ENCODE results near the gene TMEM151B. TPM values are rescaled to one million over a fixed set of nuclear protein-coding genes. Genes with fewer than 3 reads are reported as not detected.
"Not testable (repeated sequence)": the region's sequence is repeated elsewhere in the genome, so short reads cannot be mapped to it uniquely, and the experiment has no call there.

The TMEM151B gene
- total RNA-seq, 2 donors from 2014 or later, result 0.21 to 0.31 TPM

GRCh38 chr6:44310241-44310640 is 40.0 kb downstream of the TMEM151B start:
- intact Hi-C loops (cut with DNase I, micrococcal nuclease), result no loop called here
- ATAC-seq, result no peak

GRCh38 chr6:44311304-44311703 is 41.1 kb downstream of the TMEM151B start:
- no peak for ATAC-seq
- intact Hi-C loops (cut with DNase I, micrococcal nuclease), result no loop called here
- no peak for DNase-seq

More at GRCh38 chr6:44310241-44310640, 40.0 kb downstream of the TMEM151B start:
- DNase-seq, result no peak

GRCh38 chr6:44311767-44312166 is 41.5 kb downstream of the TMEM151B start:
- no peak for DNase-seq
- ATAC-seq, result no peak
- intact Hi-C loops (cut with DNase I, micrococcal nuclease), result no loop called here

- intact Hi-C loops (cut with DNase I, micrococcal nuclease), result no loop called here
- peak; percentile 95 for ATAC-seq
These were observed 42.9 kb downstream of the TMEM151B start, which contains the start of gene AARS2 for GRCh38 chr6:44312901-44313788. Gene AARS2 (minus strand): TSS chr6:44313347. CDS start chr6:44313323, 24 bp downstream.

GRCh38 chr6:44314657-44315056 is 44.4 kb downstream of the TMEM151B start:
- DNase-seq; intact Hi-C loops (cut with DNase I, micrococcal nuclease); ATAC-seq: not testable (repeated sequence)

More at GRCh38 chr6:44312901-44313788, 42.9 kb downstream of the TMEM151B start, which contains the start of gene AARS2:
- DNase-seq, result peak; percentile 83 to 93

GRCh38 chr6:44315516-44315915 is 45.3 kb downstream of the TMEM151B start:
- ATAC-seq (no peak), DNase-seq (no peak)
- intact Hi-C loops (cut with DNase I, micrococcal nuclease), result no loop called here

GRCh38 chr6:44315951-44316350 is 45.7 kb downstream of the TMEM151B start:
- ATAC-seq, result no peak
- intact Hi-C loops (cut with DNase I, micrococcal nuclease), result no loop called here

GRCh38 chr6:44316481-44316880 is 46.2 kb downstream of the TMEM151B start:
- ATAC-seq, result no peak
- intact Hi-C loops (cut with DNase I, micrococcal nuclease), result no loop called here
- DNase-seq, result no peak

More at GRCh38 chr6:44315951-44316350, 45.7 kb downstream of the TMEM151B start:
- no peak for DNase-seq

GRCh38 chr6:44317136-44317631 is 46.9 kb downstream of the TMEM151B start:
- DNase-seq; ATAC-seq; intact Hi-C loops (cut with DNase I, micrococcal nuclease): not testable (repeated sequence)

GRCh38 chr6:44321210-44321609 is 51.0 kb downstream of the TMEM151B start:
- DNase-seq (no peak), ATAC-seq (no peak)
- intact Hi-C loops (cut with DNase I, micrococcal nuclease), result no loop called here

- DNase-seq (no peak), ATAC-seq (no peak)
- intact Hi-C loops (cut with DNase I, micrococcal nuclease), result no loop called here
These were observed 56.8 kb downstream of the TMEM151B start for GRCh38 chr6:44327096-44327495.

GRCh38 chr6:44327760-44328159 is 57.5 kb downstream of the TMEM151B start:
- DNase-seq (no peak), ATAC-seq (no peak)
- intact Hi-C loops (cut with DNase I, micrococcal nuclease), result no loop called here

- ATAC-seq; DNase-seq; intact Hi-C loops (cut with DNase I, micrococcal nuclease): not testable (repeated sequence)
These were observed 58.0 kb downstream of the TMEM151B start for GRCh38 chr6:44328203-44328602.

- no peak for ATAC-seq
- DNase-seq, result no peak
- intact Hi-C loops (cut with DNase I, micrococcal nuclease), result loop anchor here in 1 of 2 donors (10.0 kb wide), 1 partner anchor 165 kb away; no protein-coding TSS in a partner anchor
These were observed 59.6 kb downstream of the TMEM151B start for GRCh38 chr6:44329858-44330257.

- no peak for ATAC-seq
- intact Hi-C loops (cut with DNase I, micrococcal nuclease), result loop anchor here in 1 of 2 donors (10.0 kb wide), 1 partner anchor 168 kb away; no protein-coding TSS in a partner anchor
- no peak for DNase-seq
These were observed 62.3 kb downstream of the TMEM151B start for GRCh38 chr6:44332585-44332984.

- no peak for ATAC-seq
- intact Hi-C loops (cut with DNase I, micrococcal nuclease), result loop anchor here in 1 of 2 donors (10.0 kb wide), 1 partner anchor 169 kb away; no protein-coding TSS in a partner anchor
- DNase-seq, result no peak
These were observed 63.1 kb downstream of the TMEM151B start for GRCh38 chr6:44333273-44333919.

- no peak for ATAC-seq
- intact Hi-C loops (cut with DNase I, micrococcal nuclease), result loop anchor here in 1 of 2 donors (10.0 kb wide), 1 partner anchor 169 kb away; no protein-coding TSS in a partner anchor
- no peak for DNase-seq
These were observed 63.7 kb downstream of the TMEM151B start for GRCh38 chr6:44333942-44334341.

- ATAC-seq (no peak), DNase-seq (no peak)
- intact Hi-C loops (cut with DNase I, micrococcal nuclease), result loop anchor here in 1 of 2 donors (5.0 to 10.0 kb wide), 2 partner anchors 68 to 171 kb away; partner anchors contain the start of gene NFKBIE
These were observed 65.4 kb downstream of the TMEM151B start for GRCh38 chr6:44335631-44336030.

Measured in left colon (tissue), 2 donors.